IMR-90 (cell line): ENCODE data around the gene ZSCAN12. TPM values are rescaled to one million over a fixed set of nuclear protein-coding genes. Genes with fewer than 3 reads are reported as not detected.
A peak's percentile ranks its signal among the peaks of the same experiment; 100 is the strongest.

Experiments
- ATAC-seq: fragments of 200-7000 bp; cut with Tn5 transposase; 2 replicates; pipeline ENCODE4 v1.9.1; 2020; ENCODE audit warnings: low read depth, mild to moderate bottlenecking, moderate library complexity
- Bru-seq: library from RNA; stranded (reverse); fragments of 400-500 nt; gene quantifications from one replicate; lab custom pipeline; 2021; lab: Mats Ljungman, UMichigan
- BruChase-seq, 2 experiments: library from RNA; stranded (reverse); fragments of 400-500 nt; gene quantifications; one replicate each; lab custom pipeline; 2021; lab: Mats Ljungman, UMichigan
- BruUV-seq: library from RNA; stranded (reverse); fragments of 400-500 nt; replicated peaks from 2 replicates; lab custom pipeline; 2021; lab: Mats Ljungman, UMichigan
- CTCF ChIA-PET: fragments of 300-600 bp; formaldehyde crosslinking; extraction: SDS; loops from one replicate; lab custom pipeline; 2021; ENCODE audit warnings: antibody characterized with exemption; lab: Yijun Ruan, JAX
- POLR2A ChIA-PET: fragments of 300-600 bp; sonication (Branson Sonifier 250); formaldehyde crosslinking; loops from one replicate; lab custom pipeline; 2022; ENCODE audit warnings: antibody characterized with exemption; ENCODE audit not compliant: unreplicated experiment; lab: Charles Lee
- DNase-seq: peaks from one replicate; pipeline ENCODE4 v3.0.0; 2013
- H2AFZ ChIP-seq: replicated peaks from 2 replicates; pipeline ENCODE3; 2013; ENCODE audit warnings: low read length, mild to moderate bottlenecking; ENCODE audit not compliant: poor library complexity
- H2AK5ac ChIP-seq: 2 replicates; pipeline ENCODE4 v1.6.1; 2013; ENCODE audit warnings: low read depth, low read length, inconsistent platforms
- H2AK9ac ChIP-seq: replicated peaks from 2 replicates; pipeline ENCODE3; 2013; ENCODE audit warnings: mild to moderate bottlenecking, low read depth, low read length, moderate library complexity; ENCODE audit not compliant: poor library complexity
- H2BK120ac ChIP-seq: 2 replicates; pipeline ENCODE4 v1.6.1; 2013; ENCODE audit warnings: low read depth, low read length, inconsistent platforms
- H2BK15ac ChIP-seq: 3 replicates; pipeline ENCODE4 v1.6.1; 2013; ENCODE audit warnings: low read depth, low read length, inconsistent platforms
- H2BK20ac ChIP-seq: 2 replicates; pipeline ENCODE4 v1.6.1; 2013; ENCODE audit warnings: low read depth, mild to moderate bottlenecking, inconsistent platforms, low read length, moderate library complexity
- H2BK5ac ChIP-seq: 2 replicates; pipeline ENCODE4 v1.6.1; 2013; ENCODE audit warnings: mild to moderate bottlenecking, low read depth, low read length, inconsistent platforms; ENCODE audit not compliant: poor library complexity, severe bottlenecking
- H3K14ac ChIP-seq: replicated peaks from 2 replicates; pipeline ENCODE4 v1.6.1; 2013; ENCODE audit warnings: low read depth, low read length, inconsistent platforms
- H3K18ac ChIP-seq: 2 replicates; pipeline ENCODE4 v1.6.1; 2013; ENCODE audit warnings: low read depth, low read length, control low read depth
- H3K23ac ChIP-seq: 2 replicates; pipeline ENCODE4 v1.6.1; 2013; ENCODE audit warnings: low read depth, low read length, inconsistent platforms
- H3K27ac ChIP-seq: 2 replicates; pipeline ENCODE4 v1.5.1; 2013; ENCODE audit warnings: mild to moderate bottlenecking, control low read depth, low read length; ENCODE audit not compliant: insufficient read depth
- H3K27me3 ChIP-seq: 2 replicates; pipeline ENCODE4 v1.6.1; 2013; ENCODE audit warnings: low read length; ENCODE audit not compliant: control insufficient read depth, insufficient read depth
- H3K36me3 ChIP-seq: 2 replicates; pipeline ENCODE4 v1.6.1; 2013; ENCODE audit warnings: low read length, mixed read lengths; ENCODE audit not compliant: control insufficient read depth, insufficient read depth
- H3K4ac ChIP-seq: 2 replicates; pipeline ENCODE4 v1.6.1; 2013; ENCODE audit warnings: low read depth, low read length, inconsistent platforms
- H3K4me1 ChIP-seq: 2 replicates; pipeline ENCODE4 v1.6.1; 2013; ENCODE audit warnings: low read length, mixed read lengths; ENCODE audit not compliant: control insufficient read depth, insufficient read depth
- H3K4me2 ChIP-seq: 2 replicates; pipeline ENCODE4 v1.6.1; 2013; ENCODE audit warnings: low read depth, mild to moderate bottlenecking, control low read depth, low read length, moderate library complexity
- H3K4me3 ChIP-seq: 2 replicates; pipeline ENCODE4 v1.5.1; 2013; ENCODE audit warnings: low read depth, mild to moderate bottlenecking, control low read depth, low read length, moderate library complexity; ENCODE audit not compliant: insufficient read depth
- H3K56ac ChIP-seq: 2 replicates; pipeline ENCODE4 v1.6.1; 2013; ENCODE audit warnings: low read length, inconsistent platforms; ENCODE audit not compliant: insufficient read depth; ENCODE audit errors: extremely low read depth
- H3K79me1 ChIP-seq, 2 experiments: 2 replicates each; pipeline ENCODE4 v1.6.1; 2013; ENCODE audit warnings: low read length in 2 of 2, inconsistent platforms in 1 of 2, low read depth in 1 of 2
- H3K9ac ChIP-seq: 2 replicates; pipeline ENCODE4 v1.6.1; 2013; ENCODE audit warnings: low read depth, low read length, control low read depth
- H3K9me1 ChIP-seq: 2 replicates; pipeline ENCODE4 v1.6.1; 2013; ENCODE audit warnings: low read length, inconsistent platforms; ENCODE audit not compliant: insufficient read depth
- H3K9me3 ChIP-seq: 2 replicates; pipeline ENCODE4 v1.6.1; 2013; ENCODE audit warnings: low read length; ENCODE audit not compliant: control insufficient read depth, insufficient read depth
- H4K20me1 ChIP-seq: 2 replicates; pipeline ENCODE4 v1.6.1; 2013; ENCODE audit warnings: low read length, inconsistent platforms; ENCODE audit not compliant: insufficient read depth
- H4K5ac ChIP-seq: 2 replicates; pipeline ENCODE4 v1.6.1; 2013; ENCODE audit warnings: mild to moderate bottlenecking, low read depth, low read length, control low read depth
- H4K8ac ChIP-seq, 2 experiments: 2 replicates each; pipeline ENCODE4 v1.6.1; 2013; ENCODE audit warnings: low read depth in 2 of 2, low read length in 2 of 2, control low read depth in 1 of 2, inconsistent platforms in 1 of 2
- H4K91ac ChIP-seq: 2 replicates; pipeline ENCODE4 v1.6.1; 2013; ENCODE audit warnings: low read depth, low read length, inconsistent platforms; ENCODE audit not compliant: insufficient read depth
- BHLHE40 ChIP-seq: fragments of 150-350 bp; IDR thresholded peaks from 2 replicates; pipeline ENCODE4 v1.6.1; 2016; ENCODE audit warnings: mild to moderate bottlenecking, low read depth, low read length
- CHD1 ChIP-seq: IDR thresholded peaks from 2 replicates; pipeline ENCODE4 v1.6.1; 2012; ENCODE audit warnings: low read depth, low read length, improper control_type of control experiment
- MAZ ChIP-seq: IDR thresholded peaks from 2 replicates; pipeline ENCODE4 v1.6.1; 2012; ENCODE audit warnings: low read depth, mild to moderate bottlenecking, low read length, improper control_type of control experiment, moderate library complexity, borderline replicate concordance
- MXI1 ChIP-seq: IDR thresholded peaks from 2 replicates; pipeline ENCODE4 v1.6.1; 2012; ENCODE audit warnings: low read depth, mild to moderate bottlenecking, low read length, moderate library complexity, borderline replicate concordance
- POLR2A ChIP-seq: IDR thresholded peaks from 2 replicates; pipeline ENCODE4 v1.6.1; 2012; ENCODE audit warnings: mild to moderate bottlenecking, low read depth, low read length
- RCOR1 ChIP-seq: IDR thresholded peaks from 2 replicates; pipeline ENCODE4 v1.6.1; 2012; ENCODE audit warnings: mild to moderate bottlenecking, low read length, improper control_type of control experiment; ENCODE audit not compliant: insufficient replicate concordance
- WGBS, 2 experiments: methylation state at CpG; one replicate each; pipeline versions ENCODE4 v1.1.5 to v1.1.7; 2013; ENCODE audit warnings: missing lambda C conversion rate in 2 of 2; ENCODE audit not compliant: insufficient read length in 1 of 2; ENCODE audit errors: extremely low coverage in 2 of 2; 5-methylcytosine and 5-hydroxymethylcytosine counted together
- dilution Hi-C: fragments of 300-500 bp; cut with HindIII; formaldehyde crosslinking; loops from one replicate; pipeline ENCODE4 v1.14.3; 2018; ENCODE audit warnings: low sequenced_read_pairs; ENCODE audit not compliant: unreplicated experiment
- in situ Hi-C: fragments of 300-500 bp; cut with MboI; formaldehyde crosslinking; loops from 3 replicates; pipeline ENCODE4 v1.14.3; 2019; ENCODE audit warnings: low sequenced_read_pairs, inconsistent platforms, mixed read lengths
- intact Hi-C: fragments of 100-400 bp; cut with micrococcal nuclease; formaldehyde crosslinking; loops from 2 replicates; pipeline ENCODE4 v1.10.0; 2022
- long read RNA-seq: library from polyadenylated mRNA; unstranded; transcript quantifications from one replicate; pipeline ENCODE4 v2.0.0, GENCODE V29; 2021; ENCODE audit not compliant: unreplicated experiment
- polyA plus RNA-seq, 3 experiments: library from polyadenylated mRNA; depleted of rRNA; stranded (reverse); fragments of >200 nt; gene quantifications; 2 replicates each; pipeline ENCODE4 v1.2.3, GENCODE V29; 2012; ENCODE audit warnings: low replicate concordance in 1 of 3
- total RNA-seq: library from RNA; depleted of rRNA; stranded (reverse); fragments of >200 nt; gene quantifications from 2 replicates; pipeline ENCODE4 v1.2.3, GENCODE V29; 2012; rRNA removed
- TF ChIP-seq, protein P1 (sequence below): fragments of 150-350 bp; IDR thresholded peaks from 2 replicates; pipeline ENCODE4 v1.6.1; 2017; ENCODE audit warnings: mild to moderate bottlenecking, antibody characterized with exemption, low read length, low read depth
- TF ChIP-seq, protein P2 (sequence below): conservative IDR thresholded peaks from 2 replicates; pipeline ENCODE4 v1.5.1; 2012; ENCODE audit warnings: mild to moderate bottlenecking, low read depth, low read length, improper control_type of control experiment

The ZSCAN12 gene
- total RNA-seq (6.4 and 6.5 TPM in 2 replicates), polyA plus RNA-seq (2012; rRNA removed) (1.6 and 2.0 TPM in 2 replicates), Bru-seq, nascent RNA (percentile 81 among the genes with signal in this experiment), BruChase-seq, experiment 1, labeled RNA remaining after a 6-hour chase (percentile 67 among the genes with signal in this experiment), BruChase-seq, experiment 2, labeled RNA remaining after a 2-hour chase (percentile 78 among the genes with signal in this experiment)
- 0.31 and 0.74 TPM in 2 replicates for polyA plus RNA-seq (2012; cell fraction: cytosol; rRNA removed)
- polyA plus RNA-seq (2012; cell fraction: nucleus; rRNA removed; ENCODE audit: low replicate concordance): 0.60 and 3.1 TPM in 2 replicates
- long read RNA-seq, partial matches to known transcripts: 5 of 8 reads
- long read RNA-seq, other reads (novel, unspliced or antisense): 3 of 8 reads

DNA sequence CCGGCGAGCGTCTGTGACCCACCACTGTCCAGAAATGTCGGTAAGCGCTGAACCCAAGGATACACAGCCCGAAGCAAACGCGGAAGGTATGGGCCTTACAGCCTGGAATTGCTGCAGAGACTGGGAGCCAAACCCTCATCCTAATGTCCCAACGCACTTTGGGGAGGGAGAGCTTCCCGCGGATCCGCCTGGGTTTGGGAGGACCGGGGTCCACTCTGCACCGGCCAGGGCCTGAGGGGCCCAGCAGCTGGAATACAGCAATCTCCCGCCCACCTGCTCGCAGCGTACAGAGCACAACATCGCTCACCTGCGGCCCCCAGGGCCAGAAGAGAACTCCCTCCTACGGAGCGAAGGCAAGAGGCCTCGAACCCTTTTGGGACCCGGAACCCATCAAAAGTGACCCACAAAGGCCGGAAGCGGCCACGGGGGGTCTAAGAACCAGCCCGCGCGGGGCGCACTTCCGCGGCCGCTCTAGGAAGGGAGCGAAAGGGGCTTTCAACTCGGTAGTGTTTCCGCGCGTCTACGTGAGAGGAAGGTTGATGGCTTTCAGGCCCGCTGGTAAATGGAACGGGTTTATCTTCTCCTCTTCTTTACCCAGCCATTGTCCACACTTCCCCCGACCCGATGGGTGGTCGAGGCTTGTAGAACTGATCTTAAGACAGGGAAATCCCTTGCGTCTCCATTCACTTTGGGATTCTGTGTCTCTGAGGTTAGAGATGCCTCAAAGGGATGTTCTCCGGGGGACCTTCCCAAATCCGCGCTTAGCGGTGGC is at the start of gene ZSCAN12:
Gene ZSCAN12, minus strand, starts transcription at position 398 of the 772 bp plus-strand sequence. CDS start 1,342 bp downstream, outside the sequence.
- no peaks in the 10 kb centered on the region for H3K27me3 ChIP-seq
- peaks cover 15% of the 10 kb centered on the region for H3K36me3 ChIP-seq
- peak within 1 kb of the TSS; percentile 75 for H3K4me2 ChIP-seq
- peak within 1 kb of the TSS; percentile 94 to 98 for H4K8ac ChIP-seq
- H2AFZ ChIP-seq: peak within 1 kb of the TSS; percentile 97
- H3K9me3 ChIP-seq: no peaks in the 10 kb centered on the region
- H3K27ac ChIP-seq: peak within 1 kb of the TSS; percentile 84
- peaks cover 12 to 39% of the 10 kb centered on the region in 2 experiments for H3K79me1 ChIP-seq
- H4K5ac ChIP-seq: peak within 1 kb of the TSS; percentile 96
- no CpG with 5 or more reads among the region's 49 CpGs for WGBS, 2 experiments
- in situ Hi-C loops: no loop called here
- peak within 1 kb of the TSS; percentile 97 for H4K91ac ChIP-seq
- ATAC-seq: peak; percentile 98
- H3K4me1 ChIP-seq: peaks cover 6% of the 10 kb centered on the region; the same call in 1 of the 2 replicates
- H2BK120ac ChIP-seq: peak within 1 kb of the TSS; percentile 89
- peak within 1 kb of the TSS; percentile 90 for H3K4me3 ChIP-seq
- H2BK20ac ChIP-seq: peak within 1 kb of the TSS; percentile 75; the same call in 1 of the 2 replicates
- no peaks in the 10 kb centered on the region; the same call in 1 of the 2 replicates for H3K9me1 ChIP-seq
- intact Hi-C loops: loop anchor here (1.0 to 10.0 kb wide), 5 partner anchors 17 to 262 kb away; partner anchors contain the start of gene ZSCAN23
- peak within 1 kb of the TSS; percentile 99 for H3K56ac ChIP-seq
- H3K23ac ChIP-seq: peak within 1 kb of the TSS; percentile 100
- TF ChIP-seq POLR2A (peak; percentile 76), BHLHE40 (peak; percentile 80), RCOR1 (peak; percentile 27), CHD1 (no peak), MAZ (peak; percentile 66), MXI1 (no peak)
- TF ChIP-seq, protein P1, sequence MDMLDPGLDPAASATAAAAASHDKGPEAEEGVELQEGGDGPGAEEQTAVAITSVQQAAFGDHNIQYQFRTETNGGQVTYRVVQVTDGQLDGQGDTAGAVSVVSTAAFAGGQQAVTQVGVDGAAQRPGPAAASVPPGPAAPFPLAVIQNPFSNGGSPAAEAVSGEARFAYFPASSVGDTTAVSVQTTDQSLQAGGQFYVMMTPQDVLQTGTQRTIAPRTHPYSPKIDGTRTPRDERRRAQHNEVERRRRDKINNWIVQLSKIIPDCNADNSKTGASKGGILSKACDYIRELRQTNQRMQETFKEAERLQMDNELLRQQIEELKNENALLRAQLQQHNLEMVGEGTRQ: 0 out of 2 replicates have a peak, but pooled peaks have one; percentile 20
- TF ChIP-seq, protein P2, sequence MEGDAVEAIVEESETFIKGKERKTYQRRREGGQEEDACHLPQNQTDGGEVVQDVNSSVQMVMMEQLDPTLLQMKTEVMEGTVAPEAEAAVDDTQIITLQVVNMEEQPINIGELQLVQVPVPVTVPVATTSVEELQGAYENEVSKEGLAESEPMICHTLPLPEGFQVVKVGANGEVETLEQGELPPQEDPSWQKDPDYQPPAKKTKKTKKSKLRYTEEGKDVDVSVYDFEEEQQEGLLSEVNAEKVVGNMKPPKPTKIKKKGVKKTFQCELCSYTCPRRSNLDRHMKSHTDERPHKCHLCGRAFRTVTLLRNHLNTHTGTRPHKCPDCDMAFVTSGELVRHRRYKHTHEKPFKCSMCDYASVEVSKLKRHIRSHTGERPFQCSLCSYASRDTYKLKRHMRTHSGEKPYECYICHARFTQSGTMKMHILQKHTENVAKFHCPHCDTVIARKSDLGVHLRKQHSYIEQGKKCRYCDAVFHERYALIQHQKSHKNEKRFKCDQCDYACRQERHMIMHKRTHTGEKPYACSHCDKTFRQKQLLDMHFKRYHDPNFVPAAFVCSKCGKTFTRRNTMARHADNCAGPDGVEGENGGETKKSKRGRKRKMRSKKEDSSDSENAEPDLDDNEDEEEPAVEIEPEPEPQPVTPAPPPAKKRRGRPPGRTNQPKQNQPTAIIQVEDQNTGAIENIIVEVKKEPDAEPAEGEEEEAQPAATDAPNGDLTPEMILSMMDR: peak; percentile 65
- peak within 1 kb of the TSS; percentile 78 for H2BK5ac ChIP-seq
- H4K20me1 ChIP-seq: no peaks in the 10 kb centered on the region; the same call in 1 of the 2 replicates
- H3K9ac ChIP-seq: peak within 1 kb of the TSS; percentile 96
- H3K4ac ChIP-seq: peak within 1 kb of the TSS; percentile 100
- H2AK9ac ChIP-seq: peak within 1 kb of the TSS; percentile 97
- POLR2A ChIA-PET: no interaction called here
- peak within 1 kb of the TSS; percentile 88 for H3K18ac ChIP-seq
- peak within 1 kb of the TSS; percentile 100 for H3K14ac ChIP-seq
- TSS peak; percentile 69 for BruUV-seq
- dilution Hi-C loops: no loop called here
- no peak within 1 kb of the TSS; the same call in 2 of the 3 replicates for H2BK15ac ChIP-seq
- peak within 1 kb of the TSS; percentile 90 for H2AK5ac ChIP-seq
- peak; percentile 89 for DNase-seq
- CTCF ChIA-PET: no interaction called here
